GM23338 (cell line): ENCODE data around the gene CCR4. TPM values are rescaled to one million over a fixed set of nuclear protein-coding genes. Genes with fewer than 3 reads are reported as not detected.
"Not testable (repeated sequence)": the region's sequence is repeated elsewhere in the genome, so short reads cannot be mapped to it uniquely, and the experiment has no call there.

ENCODE experiments used
- ATAC-seq: fragments of 200-7000 bp; cut with Tn5 transposase; 3 replicates; pipeline ENCODE4 v1.9.1; 2020
- DNase-seq: peaks from one replicate; pipeline ENCODE4 v3.0.0-alpha.2; 2015; ENCODE audit warnings: low spot score
- H2AFZ ChIP-seq: fragments of 200-600 bp; sonication (generic); 2 replicates; pipeline ENCODE4 v1.8.0; 2016; ENCODE audit warnings: antibody characterized with exemption, mild to moderate bottlenecking, moderate library complexity
- H3F3A ChIP-seq: fragments of 200-600 bp; sonication (generic); replicated peaks from 2 replicates; pipeline ENCODE4 v1.8.0; 2017; ENCODE audit warnings: antibody characterized with exemption, mixed run types, low read depth
- H3K27ac ChIP-seq: fragments of 200-600 bp; sonication (generic); 2 replicates; pipeline ENCODE4 v1.6.1; 2016; ENCODE audit warnings: low read depth
- H3K27me3 ChIP-seq: fragments of 200-600 bp; sonication (generic); 2 replicates; pipeline ENCODE4 v1.8.0; 2016; ENCODE audit warnings: mild to moderate bottlenecking, mixed run types, moderate library complexity; ENCODE audit not compliant: insufficient read depth
- H3K36me3 ChIP-seq: fragments of 200-600 bp; sonication (generic); 2 replicates; pipeline ENCODE4 v1.8.0; 2016; ENCODE audit warnings: mild to moderate bottlenecking; ENCODE audit not compliant: insufficient read depth
- H3K4me1 ChIP-seq: fragments of 200-600 bp; sonication (generic); 2 replicates; pipeline ENCODE4 v1.8.0; 2016; ENCODE audit warnings: mild to moderate bottlenecking, moderate library complexity; ENCODE audit not compliant: insufficient read depth
- H3K4me2 ChIP-seq: fragments of 200-600 bp; sonication (generic); 2 replicates; pipeline ENCODE4 v1.7.1; 2017; ENCODE audit warnings: mixed run types
- H3K4me3 ChIP-seq: fragments of 200-600 bp; sonication (generic); 2 replicates; pipeline ENCODE4 v1.6.1; 2016; ENCODE audit warnings: mixed run types
- H3K79me2 ChIP-seq: fragments of 200-600 bp; sonication (generic); replicated peaks from 2 replicates; pipeline ENCODE4 v1.8.0; 2017; ENCODE audit warnings: mild to moderate bottlenecking; ENCODE audit not compliant: insufficient read depth
- H3K9me2 ChIP-seq: fragments of 200-600 bp; sonication (generic); 2 replicates; pipeline ENCODE4 v1.8.0; 2017; ENCODE audit not compliant: insufficient read depth
- H4K20me1 ChIP-seq: fragments of 200-600 bp; sonication (generic); replicated peaks from 2 replicates; pipeline ENCODE4 v1.8.0; 2017; ENCODE audit warnings: mild to moderate bottlenecking; ENCODE audit not compliant: insufficient read depth
- H3K27ac Mint-ChIP-seq: 2 replicates; pipeline ENCODE4 v1.8.0; 2020; ENCODE audit warnings: inconsistent platforms, mild to moderate bottlenecking, moderate library complexity, mixed read lengths
- H3K27me3 Mint-ChIP-seq: 3 replicates; pipeline ENCODE4 v1.8.0; 2022; ENCODE audit warnings: low read depth, mild to moderate bottlenecking, moderate library complexity, mixed read lengths, inconsistent platforms; ENCODE audit not compliant: insufficient read depth, poor library complexity
- H3K36me3 Mint-ChIP-seq: 3 replicates; pipeline ENCODE4 v1.8.0; 2021; ENCODE audit warnings: low read depth, mild to moderate bottlenecking, inconsistent platforms, moderate library complexity, mixed read lengths
- H3K4me1 Mint-ChIP-seq: 3 replicates; pipeline ENCODE4 v1.8.0; 2020; ENCODE audit warnings: mild to moderate bottlenecking, inconsistent platforms, mixed read lengths
- H3K4me3 Mint-ChIP-seq: 3 replicates; pipeline ENCODE4 v1.8.0; 2021; ENCODE audit warnings: moderate library complexity, mild to moderate bottlenecking, inconsistent platforms, mixed read lengths
- H3K9me3 Mint-ChIP-seq: 3 replicates; pipeline ENCODE4 v1.8.0; 2020; ENCODE audit warnings: moderate library complexity, mild to moderate bottlenecking, inconsistent platforms, mixed read lengths
- CTCF ChIP-seq, 2 experiments: fragments of 200-600 bp in 1 of 2; sonication (generic) in 1 of 2; conservative IDR thresholded peaks; 2 replicates each; pipeline versions ENCODE4 v1.5.1 to v1.6.1; 2016 to 2017; ENCODE audit warnings: antibody characterized with exemption in 2 of 2, low read depth in 2 of 2, mild to moderate bottlenecking in 2 of 2, moderate library complexity in 1 of 2
- EZH2phosphoT487 ChIP-seq: fragments of 200-600 bp; sonication (generic); IDR thresholded peaks from one replicate; pipeline ENCODE4 v1.8.1; 2018; ENCODE audit warnings: antibody characterized with exemption; ENCODE audit not compliant: unreplicated experiment
- polyA plus RNA-seq: library from polyadenylated mRNA; unstranded; fragments of >200 nt; fragmentation: Nextera tagmentation; extraction: Ambion mirVana; gene quantifications from 2 replicates; pipeline ENCODE4 v1.2.1, GENCODE V29; 2016
- total RNA-seq: library from RNA; depleted of rRNA; stranded (reverse); fragments of >200 nt; shearing (Covaris generic); gene quantifications from 2 replicates; pipeline ENCODE4 v1.2.3, GENCODE V29; 2014

CCR4 gene
- total and polyA plus RNA-seq, 2 experiments from 2014 or later, result 0.10 to 0.35 TPM

GRCh38 chr3:32964781-32965180 lies 13.3 kb downstream of the CCR4 start:
- H3K4me1 Mint-ChIP-seq, H3K4me3 Mint-ChIP-seq, H3K36me3 ChIP-seq, H2AFZ ChIP-seq, H4K20me1 ChIP-seq, H3K27me3 Mint-ChIP-seq, H3K27ac Mint-ChIP-seq, H3K4me1 ChIP-seq, H3K4me3 ChIP-seq, H3K4me2 ChIP-seq, H3K9me2 ChIP-seq, ATAC-seq, H3K27ac ChIP-seq, DNase-seq, H3F3A ChIP-seq, H3K27me3 ChIP-seq, H3K79me2 ChIP-seq: not testable (repeated sequence)
- H3K9me3 Mint-ChIP-seq, result peaks cover 29% of the 10 kb centered on the region
- H3K36me3 Mint-ChIP-seq, result peaks cover 16% of the 10 kb centered on the region

- H3K4me1 ChIP-seq, H2AFZ ChIP-seq, H3K36me3 ChIP-seq, H3K4me1 Mint-ChIP-seq, H3K27me3 ChIP-seq, H3K27ac Mint-ChIP-seq, H3K27me3 Mint-ChIP-seq, DNase-seq, H4K20me1 ChIP-seq, H3K27ac ChIP-seq, ATAC-seq, H3K4me2 ChIP-seq, H3K9me2 ChIP-seq, H3K79me2 ChIP-seq, H3K4me3 ChIP-seq, H3K4me3 Mint-ChIP-seq, H3F3A ChIP-seq: not testable (repeated sequence)
- H3K9me3 Mint-ChIP-seq, result peaks cover 29% of the 10 kb centered on the region
- peaks cover 16% of the 10 kb centered on the region for H3K36me3 Mint-ChIP-seq
Observed at GRCh38 chr3:32965617-32966213, 14.3 kb downstream of the CCR4 start.

GRCh38 chr3:32966627-32967026 lies 15.2 kb downstream of the CCR4 start:
- H3F3A ChIP-seq, H4K20me1 ChIP-seq, H3K79me2 ChIP-seq, H3K4me3 Mint-ChIP-seq, H3K27me3 ChIP-seq, H3K9me2 ChIP-seq, H3K4me2 ChIP-seq, H3K4me1 ChIP-seq, H2AFZ ChIP-seq, DNase-seq, ATAC-seq, H3K4me1 Mint-ChIP-seq, H3K27ac ChIP-seq, H3K36me3 ChIP-seq, H3K27me3 Mint-ChIP-seq, H3K27ac Mint-ChIP-seq, H3K4me3 ChIP-seq: not testable (repeated sequence)
- Mint-ChIP-seq H3K9me3 (peaks cover 29% of the 10 kb centered on the region), H3K36me3 (peaks cover 16% of the 10 kb centered on the region)

GRCh38 chr3:32968166-32968919 lies 16.9 kb downstream of the CCR4 start:
- H3K4me3 ChIP-seq, result no peak overlapping the region
- no peaks in the 10 kb centered on the region for H3K79me2 ChIP-seq
- no peaks in the 10 kb centered on the region for H3K4me1 ChIP-seq
- H4K20me1 ChIP-seq, result no peaks in the 10 kb centered on the region; the same call in 1 of the 2 replicates
- Mint-ChIP-seq H3K4me3 (no peak overlapping the region), H3K9me3 (peaks cover 29% of the 10 kb centered on the region), H3K27me3 (no peaks in the 10 kb centered on the region), H3K36me3 (peaks cover 16% of the 10 kb centered on the region), H3K27ac (no peak overlapping the region), H3K4me1 (no peaks in the 10 kb centered on the region; the same call in 2 of the 3 replicates)
- H3K27me3 ChIP-seq, result no peaks in the 10 kb centered on the region
- H2AFZ ChIP-seq, result no peak overlapping the region
- no peaks in the 10 kb centered on the region for H3K36me3 ChIP-seq
- H3F3A ChIP-seq, result no peaks in the 10 kb centered on the region
- DNase-seq, result no peak
- ATAC-seq, result peak; percentile 59
- no peak overlapping the region for H3K27ac ChIP-seq
- no peaks in the 10 kb centered on the region for H3K9me2 ChIP-seq
- TF ChIP-seq CTCF (conservative IDR thresholded peaks at IDR 0.05; ENCODE audit: low read depth in 2 of 2), result peak in 1 of 2 experiments; percentile 22; a peak in 1 of 4 replicates
- TF ChIP-seq EZH2phosphoT487, result no peak
- H3K4me2 ChIP-seq, result no peak overlapping the region
